Skeletal muscle tissue (tissue), 4 donors: Measurements from ENCODE around the gene CD34. TPM values are rescaled to one million over a fixed set of nuclear protein-coding genes. Genes with fewer than 3 reads are reported as not detected.
A peak's percentile ranks its signal among the peaks of the same experiment; 100 is the strongest.

Source experiments
- H3K27ac ChIP-seq: one replicate; pipeline ENCODE4 v1.7.0; 2013; ENCODE audit warnings: mild to moderate bottlenecking, low read depth, low read length, inconsistent platforms
- H3K27me3 ChIP-seq, 3 donors: one replicate each; pipeline ENCODE4 v1.7.0; 2013; ENCODE audit warnings: low read length in 3 of 3; ENCODE audit not compliant: control insufficient read depth in 3 of 3, insufficient read depth in 3 of 3
- H3K36me3 ChIP-seq, 3 donors: one replicate each; pipeline ENCODE4 v1.7.0; 2013; ENCODE audit warnings: low read length in 3 of 3; ENCODE audit not compliant: control insufficient read depth in 3 of 3, insufficient read depth in 3 of 3
- H3K4me1 ChIP-seq, 3 donors: one replicate each; pipeline ENCODE4 v1.7.0; 2013; ENCODE audit warnings: low read length in 3 of 3, mild to moderate bottlenecking in 3 of 3; ENCODE audit not compliant: control insufficient read depth in 3 of 3, insufficient read depth in 3 of 3
- H3K4me3 ChIP-seq, 3 donors: one replicate each; pipeline ENCODE4 v1.7.0; 2013; ENCODE audit warnings: low read length in 3 of 3
- H3K9ac ChIP-seq, 3 donors: one replicate each; pipeline ENCODE4 v1.7.0; 2013; ENCODE audit warnings: low read length in 3 of 3, mild to moderate bottlenecking in 3 of 3, moderate library complexity in 2 of 3, low read depth in 1 of 3
- H3K9me3 ChIP-seq, 3 donors: one replicate each; pipeline ENCODE4 v1.7.0; 2013; ENCODE audit warnings: low read length in 3 of 3; ENCODE audit not compliant: control insufficient read depth in 3 of 3
- total RNA-seq: library from RNA; depleted of rRNA; stranded (reverse); fragments of >200 nt; gene quantifications from one replicate; pipeline ENCODE4 v1.2.3, GENCODE V29; 2014
- donor health status: Osteomylitis.

CD34 gene
- total RNA-seq, 1 donor from 2014 or later, result 20.9 TPM

DNA sequence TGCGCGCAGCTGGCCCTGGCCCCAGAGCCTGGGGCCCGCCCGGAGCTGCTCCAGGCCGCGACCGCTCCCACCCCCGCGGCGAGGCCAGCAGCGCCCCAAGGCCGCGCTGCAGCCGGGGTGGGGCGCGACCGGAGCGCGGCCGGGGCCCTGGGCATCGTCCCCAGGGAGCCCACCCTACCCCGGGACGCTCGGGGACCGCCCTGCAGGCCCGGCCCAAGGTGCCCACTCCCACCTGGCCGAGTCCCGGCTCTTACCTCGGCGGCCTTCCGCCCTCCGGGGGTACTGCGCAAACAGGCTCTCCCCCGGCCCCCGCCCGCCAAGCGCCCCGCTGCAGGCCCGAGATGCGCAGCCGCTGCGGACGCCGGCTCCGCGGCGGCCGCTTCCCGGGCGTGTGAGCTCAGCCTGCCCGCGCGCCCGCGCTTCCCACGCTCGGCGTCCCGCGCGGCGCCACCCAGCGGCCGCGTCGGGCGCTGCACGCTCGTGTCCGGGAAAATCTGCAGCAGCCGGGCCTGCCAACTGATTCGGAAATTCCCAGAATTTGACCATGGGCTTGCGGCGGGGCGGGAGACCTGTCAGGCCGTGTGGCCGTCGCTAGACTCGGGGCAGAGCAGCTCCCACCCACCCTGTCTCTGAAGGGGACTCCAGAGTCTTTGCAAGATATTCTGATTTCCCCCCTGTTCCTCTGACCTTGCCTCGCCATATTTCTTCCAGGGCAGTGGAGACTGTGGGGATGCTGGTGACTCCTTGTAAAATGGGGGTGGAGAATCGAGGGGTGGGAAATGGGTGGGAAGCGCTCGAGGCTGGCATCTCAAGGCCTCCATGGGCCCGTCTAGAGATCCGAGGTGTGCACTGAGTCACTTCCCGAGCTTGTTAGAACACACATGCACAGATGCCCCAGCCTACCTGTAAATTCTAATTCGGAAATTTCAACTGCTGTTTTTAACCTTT, 41.9 kb downstream of the CD34 start:
- Histone ChIP-seq H3K9me3 (no peaks in the 10 kb centered on the region), H3K4me1 (peaks cover 36 to 58% (median 42%) of the 10 kb centered on the region in 3 donors), H3K27ac (peak overlapping the region; percentile 91), H3K36me3 (peaks cover 0 to 14% (median 4%) of the 10 kb centered on the region in 3 donors), H3K9ac (peak overlapping the region; percentile 71 to 96 (median 83)), H3K4me3 (peak overlapping the region; percentile 65 to 88 (median 88)), H3K27me3 (no peaks in the 10 kb centered on the region)

DNA sequence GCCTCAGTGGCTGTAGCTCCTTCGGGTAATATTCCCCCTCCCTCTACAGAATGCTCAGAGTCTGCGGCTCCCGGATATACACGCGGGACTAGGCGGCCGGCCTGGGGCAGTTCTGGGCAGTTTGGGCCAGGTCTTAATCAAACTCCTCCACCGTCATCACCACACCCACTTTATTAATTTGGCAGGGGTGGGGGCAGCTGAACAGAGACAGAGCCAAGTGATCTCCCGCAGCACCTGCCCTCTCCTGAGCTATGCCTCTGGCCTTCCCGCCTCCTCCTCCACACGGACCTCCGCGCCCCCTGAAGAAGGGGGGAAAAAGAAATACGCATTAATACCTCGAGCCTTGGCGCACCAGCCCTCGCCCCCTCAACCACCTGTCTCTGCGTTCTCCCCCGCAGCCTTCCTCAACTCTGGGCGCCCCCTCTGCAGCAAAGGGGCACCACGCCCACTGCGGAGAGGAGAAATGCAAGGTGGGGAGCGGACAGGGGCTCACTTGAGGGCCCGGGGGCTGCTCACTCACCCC, 42.6 kb downstream of the CD34 start:
- Histone ChIP-seq H3K27me3 (no peaks in the 10 kb centered on the region), H3K27ac (peak overlapping the region; percentile 91), H3K9me3 (no peaks in the 10 kb centered on the region), H3K36me3 (peaks cover under 1 to 16% (median 4%) of the 10 kb centered on the region in 3 donors), H3K9ac (peak overlapping the region; percentile 71 to 96 (median 83)), H3K4me3 (peak overlapping the region; percentile 65 to 88 (median 88)), H3K4me1 (peaks cover 43 to 63% (median 46%) of the 10 kb centered on the region in 3 donors)

DNA sequence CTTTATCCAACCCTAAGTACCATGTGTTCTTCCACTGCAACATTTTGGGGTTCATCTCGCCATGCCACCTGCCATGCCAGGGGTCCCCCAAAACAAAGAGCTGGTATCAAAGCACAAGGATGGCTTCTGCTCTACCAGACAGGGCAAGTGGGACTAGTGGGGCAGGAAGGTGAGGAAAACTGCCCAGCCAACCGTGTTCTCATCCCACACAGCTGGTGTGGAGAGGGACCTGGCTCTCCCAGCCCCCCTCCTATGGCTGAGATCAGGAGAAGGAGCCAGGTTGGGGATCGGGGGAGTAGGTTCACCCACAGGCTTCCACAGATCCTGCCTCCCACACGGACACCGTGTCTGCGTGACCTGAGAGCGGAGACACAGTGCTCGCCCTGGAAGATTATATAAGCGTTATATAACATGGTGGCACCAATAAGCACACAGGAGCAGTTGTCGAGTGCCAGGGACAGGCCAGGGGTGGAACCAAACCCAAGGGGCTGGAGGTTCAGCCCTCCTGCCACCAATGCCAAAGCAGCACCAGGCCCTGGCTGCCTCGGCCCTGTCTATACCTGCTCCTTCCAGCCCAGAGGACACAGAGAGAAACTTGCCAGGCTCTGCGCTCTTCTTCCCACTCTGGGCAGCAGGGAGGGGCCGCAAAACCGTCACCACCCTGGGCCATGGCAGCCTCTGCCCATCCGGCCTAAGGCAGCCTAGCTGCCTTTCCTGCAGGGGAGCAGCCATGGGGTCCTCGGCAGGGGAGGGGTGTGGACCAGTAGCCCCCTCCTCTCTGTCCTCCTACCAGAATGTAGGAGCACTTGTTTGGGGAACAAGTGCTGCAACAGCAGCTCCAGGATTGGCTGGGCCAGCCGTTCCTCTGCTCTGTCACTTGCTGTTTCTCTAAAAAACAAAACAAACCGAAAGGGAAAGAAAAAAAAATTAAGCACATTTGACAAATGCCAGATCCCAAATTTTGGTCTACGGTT, 43.5 kb downstream of the CD34 start:
- Histone ChIP-seq H3K9ac (peak overlapping the region; percentile 71 to 96 (median 83)), H3K9me3 (no peaks in the 10 kb centered on the region), H3K27me3 (no peaks in the 10 kb centered on the region), H3K4me3 (peak overlapping the region; percentile 65 to 88 (median 88)), H3K4me1 (peaks cover 46 to 63% (median 48%) of the 10 kb centered on the region in 3 donors), H3K27ac (peak overlapping the region; percentile 91), H3K36me3 (peaks cover 5 to 18% (median 7%) of the 10 kb centered on the region in 3 donors)

GRCh38 chr1:207866471-207867135, 44.3 kb downstream of the CD34 start:
- peak overlapping the region; percentile 65 to 88 (median 88) for H3K4me3 ChIP-seq
- peaks cover 52 to 69% (median 52%) of the 10 kb centered on the region in 3 donors for H3K4me1 ChIP-seq

DNA sequence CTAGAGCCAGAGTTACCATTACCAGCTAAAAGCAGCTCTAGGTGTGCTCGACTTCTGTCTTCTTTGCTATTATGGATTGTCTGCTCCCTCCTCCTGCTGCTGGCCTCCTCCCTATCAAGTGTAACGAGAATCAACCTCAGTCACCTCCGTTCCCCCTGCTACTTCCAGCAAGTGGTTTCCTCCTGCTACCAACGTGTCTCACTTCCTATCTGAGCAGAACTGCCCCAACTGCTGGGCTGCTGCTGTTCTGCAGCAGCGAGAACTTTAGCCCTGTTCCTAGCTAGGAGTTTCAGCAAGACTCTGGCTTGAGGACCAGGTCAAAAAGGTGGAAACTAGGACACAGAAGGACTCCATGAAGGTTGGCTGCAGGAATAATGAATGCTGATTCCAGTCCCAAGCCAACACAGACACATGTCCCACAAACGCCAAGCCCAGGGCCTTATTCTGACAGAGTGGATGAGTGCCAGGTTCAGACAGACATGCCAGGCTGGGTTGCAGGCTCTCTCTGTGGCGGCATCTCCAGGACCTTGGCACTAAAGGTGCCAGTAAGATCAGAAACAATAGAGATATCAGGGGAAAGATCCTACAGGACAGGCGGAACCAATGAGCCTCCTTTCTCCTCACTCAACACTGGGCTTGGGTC, 46.9 kb downstream of the CD34 start:
- H3K27me3 ChIP-seq, result no peaks in the 10 kb centered on the region
- peaks cover 50 to 75% (median 60%) of the 10 kb centered on the region in 3 donors for H3K4me1 ChIP-seq
- H3K9me3 ChIP-seq, result no peaks in the 10 kb centered on the region
- peak overlapping the region in 2 of 3 donors; percentile 14 to 35 for H3K9ac ChIP-seq
- H3K36me3 ChIP-seq, result peaks cover 9 to 30% (median 14%) of the 10 kb centered on the region in 3 donors
- H3K27ac ChIP-seq, result peak overlapping the region; percentile 91
- H3K4me3 ChIP-seq, result no peak overlapping the region

More at GRCh38 chr1:207866471-207867135, 44.3 kb downstream of the CD34 start:
- H3K9ac ChIP-seq, result peak overlapping the region; percentile 71 to 96 (median 83)
- H3K27me3 ChIP-seq, result no peaks in the 10 kb centered on the region
- peaks cover 5 to 22% (median 10%) of the 10 kb centered on the region in 3 donors for H3K36me3 ChIP-seq
- peak overlapping the region; percentile 91 for H3K27ac ChIP-seq
- no peaks in the 10 kb centered on the region for H3K9me3 ChIP-seq

- H3K9me3 ChIP-seq, result no peaks in the 10 kb centered on the region
- H3K4me1 ChIP-seq, result peaks cover 43 to 70% (median 57%) of the 10 kb centered on the region in 3 donors
- H3K36me3 ChIP-seq, result peaks cover 9 to 30% (median 14%) of the 10 kb centered on the region in 3 donors
- peak overlapping the region in 1 of 3 donors; percentile 34 for H3K9ac ChIP-seq
- H3K27me3 ChIP-seq, result no peaks in the 10 kb centered on the region
- peak overlapping the region; percentile 36 for H3K27ac ChIP-seq
- no peak overlapping the region for H3K4me3 ChIP-seq
Measured at GRCh38 chr1:207862241-207862787, 48.6 kb downstream of the CD34 start.

GRCh38 chr1:207861442-207862177, 49.3 kb downstream of the CD34 start:
- peak overlapping the region; percentile 36 for H3K27ac ChIP-seq

GRCh38 chr1:207860531-207860930, 50.4 kb downstream of the CD34 start:
- no peak overlapping the region for H3K9ac ChIP-seq
- no peaks in the 10 kb centered on the region for H3K27me3 ChIP-seq
- H3K27ac ChIP-seq, result no peak overlapping the region
- peaks cover 38 to 64% (median 54%) of the 10 kb centered on the region in 3 donors for H3K4me1 ChIP-seq
- peaks cover 9 to 27% (median 10%) of the 10 kb centered on the region in 3 donors for H3K36me3 ChIP-seq
- no peak overlapping the region for H3K4me3 ChIP-seq
- H3K9me3 ChIP-seq, result no peaks in the 10 kb centered on the region

More at GRCh38 chr1:207861442-207862177, 49.3 kb downstream of the CD34 start:
- Histone ChIP-seq H3K4me3 (no peak overlapping the region), H3K27me3 (no peaks in the 10 kb centered on the region), H3K4me1 (peaks cover 39 to 67% (median 52%) of the 10 kb centered on the region in 3 donors), H3K9me3 (no peaks in the 10 kb centered on the region), H3K36me3 (peaks cover 9 to 30% (median 14%) of the 10 kb centered on the region in 3 donors), H3K9ac (peak overlapping the region in 2 of 3 donors; percentile 15 to 34)
